Mesothelial cell of epicardium (in vitro differentiated cells): ENCODE measurements around the gene RYK. TPM values are rescaled to one million over a fixed set of nuclear protein-coding genes. Genes with fewer than 3 reads are reported as not detected.

Source experiments
- DNase-seq, 2 experiments: peaks; one replicate each; pipeline ENCODE4 v3.0.0; 2021; ENCODE audit warnings: low spot score in 2 of 2; ENCODE audit not compliant: unreplicated experiment in 2 of 2
- H3K27ac Mint-ChIP-seq: 2 replicates; pipeline ENCODE4 v1.8.0; 2021; ENCODE audit warnings: mixed read lengths
- H3K27me3 Mint-ChIP-seq: 2 replicates; pipeline ENCODE4 v1.8.0; 2021; ENCODE audit warnings: low read depth, mixed read lengths
- H3K36me3 Mint-ChIP-seq: 2 replicates; pipeline ENCODE4 v1.8.0; 2021; ENCODE audit warnings: mixed read lengths
- H3K4me1 Mint-ChIP-seq: 2 replicates; pipeline ENCODE4 v1.8.0; 2021; ENCODE audit warnings: mixed read lengths
- H3K4me3 Mint-ChIP-seq: 2 replicates; pipeline ENCODE4 v1.8.0; 2021; ENCODE audit warnings: mild to moderate bottlenecking, moderate library complexity, mixed read lengths
- H3K9me3 Mint-ChIP-seq: 2 replicates; pipeline ENCODE4 v1.8.0; 2021; ENCODE audit warnings: mixed read lengths
- total RNA-seq: library from RNA; stranded (reverse); gene quantifications from 3 replicates; pipeline ENCODE4 v1.2.1, GENCODE V29; 2021
- TF ChIP-seq, protein P1 (sequence below): fragments of 200-600 bp; sonication (generic); IDR thresholded peaks from one replicate; pipeline ENCODE4 v1.5.0; 2021; ENCODE audit warnings: antibody characterized with exemption; ENCODE audit not compliant: unreplicated experiment

The RYK gene
- total RNA-seq, 1 donor from 2014 or later, result 103 TPM

DNA sequence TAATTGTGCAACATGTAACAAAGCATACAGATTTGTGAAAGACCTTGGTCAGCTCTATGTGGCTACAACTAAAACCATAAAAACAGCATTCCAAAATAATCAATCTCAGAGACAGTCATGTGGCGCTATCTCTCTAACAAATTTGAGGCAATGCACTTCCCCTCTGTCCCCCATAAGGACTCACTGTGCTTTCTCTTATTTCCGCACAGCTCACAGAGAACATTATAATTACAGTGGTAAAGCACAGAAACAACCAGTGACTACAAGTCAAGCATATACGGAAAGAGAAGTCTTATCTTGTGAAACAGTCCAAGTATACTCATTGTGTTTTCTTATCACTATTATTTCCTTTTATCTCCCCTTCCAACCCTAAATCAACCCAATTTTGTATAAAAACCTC is 64.3 kb downstream of the RYK start:
- no peak overlapping the region for H3K4me3 Mint-ChIP-seq
- H3K27ac Mint-ChIP-seq, result peak overlapping the region; percentile 5
- TF ChIP-seq, protein P1, sequence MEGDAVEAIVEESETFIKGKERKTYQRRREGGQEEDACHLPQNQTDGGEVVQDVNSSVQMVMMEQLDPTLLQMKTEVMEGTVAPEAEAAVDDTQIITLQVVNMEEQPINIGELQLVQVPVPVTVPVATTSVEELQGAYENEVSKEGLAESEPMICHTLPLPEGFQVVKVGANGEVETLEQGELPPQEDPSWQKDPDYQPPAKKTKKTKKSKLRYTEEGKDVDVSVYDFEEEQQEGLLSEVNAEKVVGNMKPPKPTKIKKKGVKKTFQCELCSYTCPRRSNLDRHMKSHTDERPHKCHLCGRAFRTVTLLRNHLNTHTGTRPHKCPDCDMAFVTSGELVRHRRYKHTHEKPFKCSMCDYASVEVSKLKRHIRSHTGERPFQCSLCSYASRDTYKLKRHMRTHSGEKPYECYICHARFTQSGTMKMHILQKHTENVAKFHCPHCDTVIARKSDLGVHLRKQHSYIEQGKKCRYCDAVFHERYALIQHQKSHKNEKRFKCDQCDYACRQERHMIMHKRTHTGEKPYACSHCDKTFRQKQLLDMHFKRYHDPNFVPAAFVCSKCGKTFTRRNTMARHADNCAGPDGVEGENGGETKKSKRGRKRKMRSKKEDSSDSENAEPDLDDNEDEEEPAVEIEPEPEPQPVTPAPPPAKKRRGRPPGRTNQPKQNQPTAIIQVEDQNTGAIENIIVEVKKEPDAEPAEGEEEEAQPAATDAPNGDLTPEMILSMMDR, result no peak
- no peak for DNase-seq
- no peaks in the 10 kb centered on the region for H3K9me3 Mint-ChIP-seq
- no peaks in the 10 kb centered on the region for H3K4me1 Mint-ChIP-seq
- H3K36me3 Mint-ChIP-seq, result peaks cover 28% of the 10 kb centered on the region
- no peaks in the 10 kb centered on the region for H3K27me3 Mint-ChIP-seq

DNA sequence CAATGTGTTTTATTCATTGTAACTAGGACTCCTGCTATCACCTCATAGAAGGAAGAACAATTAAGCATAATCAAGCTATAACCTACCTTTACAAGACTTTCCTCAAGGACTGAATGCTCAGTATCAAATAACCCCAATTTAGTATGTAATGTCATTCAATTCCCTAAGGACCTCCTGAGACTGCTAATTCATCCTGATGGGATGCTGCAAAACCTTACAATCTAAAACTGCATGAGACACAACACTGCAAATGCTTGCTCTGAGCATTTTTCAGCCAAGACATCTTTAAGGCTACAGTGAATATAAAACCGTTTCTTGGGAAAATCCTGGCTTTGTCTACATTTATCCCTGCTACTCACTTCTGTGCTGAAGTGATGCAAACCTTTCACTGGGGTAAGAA is 69.9 kb downstream of the RYK start:
- no peaks in the 10 kb centered on the region for H3K27me3 Mint-ChIP-seq
- H3K36me3 Mint-ChIP-seq, result peaks cover 49% of the 10 kb centered on the region
- no peak overlapping the region for H3K27ac Mint-ChIP-seq
- H3K4me1 Mint-ChIP-seq, result no peaks in the 10 kb centered on the region
- DNase-seq, result no peak
- H3K9me3 Mint-ChIP-seq, result no peaks in the 10 kb centered on the region
- no peak overlapping the region for H3K4me3 Mint-ChIP-seq
- TF ChIP-seq, protein P1, result no peak

DNA sequence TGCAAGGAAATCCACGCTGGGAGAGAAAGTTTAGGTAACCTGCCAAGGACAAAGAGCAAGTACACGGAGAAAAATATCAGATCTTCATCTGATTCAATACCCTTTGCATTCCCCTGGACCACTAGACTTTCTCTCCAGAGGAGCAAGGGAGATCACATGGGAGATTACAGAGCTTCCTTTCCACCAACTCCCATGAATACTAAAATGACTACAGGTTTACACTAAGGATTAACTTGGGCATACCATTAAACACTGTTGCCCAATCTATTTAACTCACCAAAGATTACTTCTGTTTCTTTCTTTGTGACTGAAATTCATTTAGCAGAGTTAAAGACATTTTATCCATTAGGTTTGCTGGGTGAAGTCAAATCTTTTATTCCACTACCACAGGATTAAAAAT is 71.2 kb downstream of the RYK start:
- no peaks in the 10 kb centered on the region for H3K9me3 Mint-ChIP-seq
- TF ChIP-seq, protein P1, result no peak
- H3K36me3 Mint-ChIP-seq, result peaks cover 54% of the 10 kb centered on the region
- H3K27ac Mint-ChIP-seq, result no peak overlapping the region
- H3K4me3 Mint-ChIP-seq, result no peak overlapping the region
- no peak for DNase-seq
- no peaks in the 10 kb centered on the region for H3K4me1 Mint-ChIP-seq
- no peaks in the 10 kb centered on the region for H3K27me3 Mint-ChIP-seq

DNA sequence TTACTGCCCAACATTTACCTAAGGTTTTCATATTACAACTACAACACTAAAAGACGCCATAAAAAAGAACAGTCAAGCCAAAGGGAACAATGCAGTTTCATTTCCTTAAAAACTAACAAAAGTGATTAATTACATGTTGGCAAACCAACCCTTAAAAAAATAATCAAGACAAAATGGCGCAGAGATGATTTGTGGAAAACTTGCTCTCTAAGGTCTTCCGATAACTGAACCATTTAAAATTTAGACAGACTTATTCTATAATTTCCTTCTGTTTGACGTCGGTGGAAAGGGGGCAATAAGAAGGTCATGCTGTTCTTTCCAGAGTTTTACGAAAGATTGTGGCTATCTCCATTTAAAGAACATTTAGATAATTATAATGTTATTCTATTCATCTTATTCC is 87.6 kb downstream of the RYK start:
- H3K27ac Mint-ChIP-seq, result no peak overlapping the region
- no peak for DNase-seq
- H3K9me3 Mint-ChIP-seq, result no peaks in the 10 kb centered on the region
- no peak overlapping the region for H3K4me3 Mint-ChIP-seq
- TF ChIP-seq, protein P1, result no peak
- peaks cover 51% of the 10 kb centered on the region for H3K36me3 Mint-ChIP-seq
- no peaks in the 10 kb centered on the region for H3K4me1 Mint-ChIP-seq
- H3K27me3 Mint-ChIP-seq, result no peaks in the 10 kb centered on the region

DNA sequence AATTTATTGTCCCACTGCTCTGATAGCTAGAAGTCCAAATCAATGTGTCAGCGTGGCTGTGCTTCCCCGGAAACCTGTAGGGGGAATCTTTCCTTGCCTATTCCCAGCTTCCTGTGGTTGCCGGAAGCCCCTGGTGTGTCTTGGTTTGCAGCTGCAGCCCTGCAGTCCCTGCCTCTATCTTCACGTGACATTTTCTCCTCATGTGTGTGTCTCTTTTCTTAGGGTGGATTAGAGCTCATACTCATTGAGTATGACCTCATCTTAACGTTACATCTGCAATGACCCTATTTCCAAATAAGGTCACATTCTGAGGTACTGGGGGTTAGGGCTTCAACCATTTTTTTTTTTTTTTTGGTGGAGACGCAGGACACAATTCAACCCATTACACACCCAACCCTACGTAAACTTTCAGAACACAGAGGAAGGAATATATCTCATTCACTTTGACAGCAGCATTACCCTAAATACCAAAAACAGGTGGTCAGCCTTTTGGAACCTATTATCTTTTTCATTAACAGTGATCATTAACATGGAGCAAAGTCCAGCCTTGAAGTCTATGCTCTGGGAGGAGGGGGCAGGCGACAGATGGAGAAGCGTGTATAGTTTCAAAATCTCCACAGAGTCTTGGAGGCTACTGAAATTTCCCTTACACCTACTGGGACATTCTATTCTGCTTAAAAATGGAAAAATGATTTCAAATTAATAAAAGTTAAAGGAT is 88.6 kb downstream of the RYK start:
- no peak for DNase-seq
- H3K4me3 Mint-ChIP-seq, result no peak overlapping the region
- no peaks in the 10 kb centered on the region for H3K27me3 Mint-ChIP-seq
- H3K27ac Mint-ChIP-seq, result no peak overlapping the region
- H3K9me3 Mint-ChIP-seq, result no peaks in the 10 kb centered on the region
- peaks cover 41% of the 10 kb centered on the region for H3K36me3 Mint-ChIP-seq
- no peaks in the 10 kb centered on the region for H3K4me1 Mint-ChIP-seq
- TF ChIP-seq, protein P1, result no peak
